Stimulated activated naive CD8-positive, alpha-beta T cell treated with anti-CD3 and anti-CD28 coated beads, Interleukin-15, amount 100 ng/mL, for 72 hours (primary cell): ENCODE data around the gene GAS2L2.
A peak's percentile ranks its signal among the peaks of the same experiment; 100 is the strongest.

Experiments
- ATAC-seq: fragments of 150-1000 bp; cut with Tn5 transposase; 2 replicates; pipeline ENCODE4 v1.10.0; 2021; ENCODE audit warnings: mild to moderate bottlenecking, moderate library complexity
- DNase-seq, 2 donors: peaks; one replicate each; pipeline ENCODE4 v3.0.0; 2021 to 2022
- H3K27ac Mint-ChIP-seq, 2 donors: one replicate each; pipeline ENCODE4 v1.8.0; 2022; ENCODE audit warnings: mild to moderate bottlenecking in 2 of 2, mixed read lengths in 2 of 2, moderate library complexity in 2 of 2
- H3K27me3 Mint-ChIP-seq: one replicate; pipeline ENCODE4 v1.8.0; 2022; ENCODE audit warnings: mixed read lengths
- H3K4me1 Mint-ChIP-seq: one replicate; pipeline ENCODE4 v1.8.0; 2022; ENCODE audit warnings: mild to moderate bottlenecking, mixed read lengths
- H3K4me3 Mint-ChIP-seq, 2 donors: one replicate each; pipeline ENCODE4 v1.8.0; 2022; ENCODE audit warnings: mild to moderate bottlenecking in 2 of 2, mixed read lengths in 2 of 2, moderate library complexity in 1 of 2
- H3K9me3 Mint-ChIP-seq, 2 donors: one replicate each; pipeline ENCODE4 v1.8.0; 2022; ENCODE audit warnings: mixed read lengths in 2 of 2

Gene GAS2L2

DNA sequence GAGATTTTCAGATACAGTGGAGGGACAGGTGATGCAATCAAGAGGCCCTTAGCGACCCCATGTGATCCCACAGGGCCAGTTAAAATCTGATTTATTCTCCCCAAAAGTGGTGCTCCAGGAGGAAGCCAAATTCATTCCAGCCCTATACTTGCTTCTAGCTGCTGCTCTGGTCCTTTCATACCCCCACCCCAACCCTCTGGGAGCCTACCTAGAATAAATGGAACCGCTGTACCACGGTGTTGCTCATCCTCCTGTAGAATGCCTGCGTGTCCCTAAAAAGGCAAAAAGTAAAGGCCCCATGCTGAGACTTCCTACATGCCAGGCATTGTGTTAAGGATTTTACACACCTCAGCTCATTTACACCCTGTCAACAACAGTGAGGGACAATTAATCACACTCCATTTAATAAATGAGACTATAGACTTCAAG is 23.6 kb downstream of the GAS2L2 start:
- DNase-seq (no peak), ATAC-seq (no peak)
- Mint-ChIP-seq H3K27ac (peak overlapping the region in 1 of 2 donors; percentile 31), H3K9me3 (no peaks in the 10 kb centered on the region), H3K27me3 (no peaks in the 10 kb centered on the region), H3K4me3 (no peak overlapping the region), H3K4me1 (peaks cover 30% of the 10 kb centered on the region)

GRCh38 chr17:35728551-35728950 is 24.5 kb downstream of the GAS2L2 start:
- Mint-ChIP-seq H3K27ac (no peak overlapping the region), H3K27me3 (no peaks in the 10 kb centered on the region), H3K4me1 (peaks cover 30% of the 10 kb centered on the region), H3K9me3 (no peaks in the 10 kb centered on the region), H3K4me3 (no peak overlapping the region)
- DNase-seq (no peak), ATAC-seq (no peak)

- Mint-ChIP-seq H3K9me3 (no peaks in the 10 kb centered on the region), H3K27me3 (no peaks in the 10 kb centered on the region), H3K27ac (peak overlapping the region; percentile 5 to 16), H3K4me1 (peaks cover 29% of the 10 kb centered on the region), H3K4me3 (peak overlapping the region in 1 of 2 donors; percentile 3)
- DNase-seq (no peak), ATAC-seq (no peak)
Observed at GRCh38 chr17:35727635-35728034, 25.4 kb downstream of the GAS2L2 start.

DNA sequence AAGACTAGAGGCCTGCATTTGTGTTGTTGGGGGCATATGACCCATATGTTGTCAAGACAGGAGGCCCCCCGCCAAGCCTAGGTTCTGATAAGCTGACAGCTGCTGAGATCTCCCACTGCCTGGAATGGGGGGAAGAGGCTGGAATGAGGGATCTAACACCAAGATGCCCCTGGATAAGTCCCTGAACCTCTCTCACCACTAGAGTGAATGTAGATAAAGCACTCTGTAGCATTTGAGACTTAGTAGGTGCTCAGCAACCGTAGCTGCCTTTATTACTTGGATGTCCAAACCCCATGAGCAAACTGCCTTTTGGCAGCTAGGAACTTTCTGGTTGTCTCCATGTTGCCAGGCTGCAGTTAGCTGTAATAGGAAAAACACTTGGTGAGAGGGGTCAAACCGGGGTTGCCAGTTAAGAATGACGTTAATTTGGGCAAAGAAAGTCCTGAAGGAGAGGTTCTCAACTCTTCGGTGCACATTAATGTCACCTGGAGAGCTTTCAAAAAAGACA is 26.0 kb downstream of the GAS2L2 start:
- H3K9me3 Mint-ChIP-seq = no peaks in the 10 kb centered on the region
- H3K4me1 Mint-ChIP-seq = peaks cover 22% of the 10 kb centered on the region
- no peak overlapping the region for H3K27ac Mint-ChIP-seq
- no peak for ATAC-seq
- no peak overlapping the region for H3K4me3 Mint-ChIP-seq
- DNase-seq = no peak
- no peaks in the 10 kb centered on the region for H3K27me3 Mint-ChIP-seq

GRCh38 chr17:35726127-35726952 is 26.7 kb downstream of the GAS2L2 start:
- Mint-ChIP-seq H3K27me3 (no peaks in the 10 kb centered on the region), H3K4me3 (no peak overlapping the region), H3K4me1 (peaks cover 22% of the 10 kb centered on the region), H3K9me3 (no peaks in the 10 kb centered on the region), H3K27ac (no peak overlapping the region)
- DNase-seq = no peak
- ATAC-seq = no peak

DNA sequence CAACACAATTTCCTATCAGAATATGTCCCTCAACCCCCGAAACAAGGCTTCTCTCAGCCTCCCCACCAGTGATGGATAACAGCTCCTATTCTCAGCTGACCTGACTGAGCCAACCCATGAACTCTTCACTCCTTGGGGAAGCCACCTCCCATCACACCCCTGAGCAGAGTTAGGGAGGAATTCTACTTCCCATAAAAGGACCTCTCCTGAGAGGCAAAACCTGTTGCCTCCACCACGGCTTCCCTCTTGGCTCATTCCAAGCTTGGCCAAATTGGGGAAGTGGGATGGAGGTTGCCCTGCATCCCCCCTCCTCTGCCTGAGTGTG is 27.3 kb downstream of the GAS2L2 start:
- no peak for ATAC-seq
- Mint-ChIP-seq H3K4me1 (peaks cover 16% of the 10 kb centered on the region), H3K27ac (no peak overlapping the region), H3K9me3 (no peaks in the 10 kb centered on the region), H3K27me3 (no peaks in the 10 kb centered on the region), H3K4me3 (no peak overlapping the region)
- no peak for DNase-seq

GRCh38 chr17:35725058-35725457 is 28.0 kb downstream of the GAS2L2 start:
- Mint-ChIP-seq H3K9me3 (no peaks in the 10 kb centered on the region), H3K27ac (no peak overlapping the region), H3K27me3 (no peaks in the 10 kb centered on the region), H3K4me3 (no peak overlapping the region), H3K4me1 (peaks cover 9% of the 10 kb centered on the region)
- ATAC-seq (no peak), DNase-seq (no peak)

DNA sequence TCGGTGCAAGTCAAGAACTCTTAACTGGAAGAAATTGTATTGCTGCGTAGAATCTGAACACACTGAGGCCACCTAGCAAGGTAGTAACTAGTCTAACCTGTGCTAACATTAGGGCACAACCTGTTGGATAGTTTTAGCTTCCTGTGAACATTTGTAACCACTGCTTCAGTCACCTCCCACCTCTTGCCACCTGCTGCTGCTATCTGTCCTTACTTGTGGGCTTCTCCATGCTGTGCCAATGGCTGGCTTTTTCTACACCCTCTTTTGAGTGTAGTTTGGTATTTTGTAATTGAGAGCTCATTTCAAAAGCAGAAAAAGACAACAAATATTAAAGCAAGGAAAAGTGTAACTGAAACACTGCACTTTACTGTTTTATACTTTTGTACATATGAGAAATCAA is 29.3 kb downstream of the GAS2L2 start:
- Mint-ChIP-seq H3K4me3 (no peak overlapping the region), H3K4me1 (no peaks in the 10 kb centered on the region), H3K27me3 (no peaks in the 10 kb centered on the region), H3K9me3 (no peaks in the 10 kb centered on the region), H3K27ac (no peak overlapping the region)
- DNase-seq = no peak
- ATAC-seq = peak; percentile 15

DNA sequence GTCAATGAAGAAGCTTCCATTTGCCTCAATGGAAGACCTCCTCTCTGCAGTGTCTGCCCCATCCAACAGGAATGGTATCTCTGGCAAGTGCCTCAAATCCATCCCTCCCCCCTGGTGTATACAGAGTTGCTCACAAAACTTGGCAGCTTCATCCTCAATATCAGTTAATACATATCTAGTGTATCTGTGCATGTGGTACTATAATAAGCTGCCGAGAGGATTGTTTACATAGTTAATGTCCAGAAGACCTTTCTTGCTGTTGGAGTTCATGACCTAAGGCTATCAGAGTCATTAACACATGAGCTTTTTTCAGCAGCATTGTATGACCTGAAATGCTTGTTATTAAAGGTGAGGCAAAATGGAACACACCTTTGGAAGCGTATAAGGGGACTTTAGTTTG is 35.6 kb downstream of the GAS2L2 start:
- no peaks in the 10 kb centered on the region for H3K27me3 Mint-ChIP-seq
- ATAC-seq (no peak), DNase-seq (no peak)
- no peak overlapping the region for H3K4me3 Mint-ChIP-seq
- H3K27ac Mint-ChIP-seq = no peak overlapping the region
- no peaks in the 10 kb centered on the region for H3K4me1 Mint-ChIP-seq
- H3K9me3 Mint-ChIP-seq = no peaks in the 10 kb centered on the region

DNA sequence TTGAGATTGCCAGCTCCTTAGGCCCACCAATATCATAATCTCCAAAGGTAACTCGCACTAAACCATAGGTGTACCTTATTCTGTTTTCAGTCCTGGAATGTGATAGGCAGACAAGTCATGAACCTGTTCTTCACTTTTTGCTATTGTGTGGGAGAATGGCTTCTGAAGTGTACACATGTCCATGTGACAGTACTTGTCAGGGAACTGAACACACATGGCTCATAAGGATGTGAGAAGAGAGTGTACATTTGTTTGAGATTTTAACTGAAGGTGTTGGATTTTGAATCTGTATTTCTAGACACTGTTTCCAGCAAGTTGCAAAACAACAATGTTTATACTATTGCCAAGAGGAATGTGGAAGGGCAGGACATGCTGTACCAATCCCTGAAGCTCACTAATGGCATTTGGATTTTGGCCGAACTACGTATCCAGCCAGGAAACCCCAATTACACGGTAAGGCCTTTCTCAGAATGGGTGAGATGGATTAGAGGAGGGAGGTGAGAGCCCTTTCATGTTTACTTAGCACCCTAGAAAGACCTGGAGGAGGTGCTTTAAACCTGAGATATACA is 36.1 kb downstream of the GAS2L2 start:
- no peaks in the 10 kb centered on the region for H3K4me1 Mint-ChIP-seq
- H3K4me3 Mint-ChIP-seq = no peak overlapping the region
- H3K27me3 Mint-ChIP-seq = no peaks in the 10 kb centered on the region
- ATAC-seq = no peak
- H3K27ac Mint-ChIP-seq = no peak overlapping the region
- no peaks in the 10 kb centered on the region for H3K9me3 Mint-ChIP-seq
- DNase-seq = no peak

GRCh38 chr17:35716173-35716572 is 36.9 kb downstream of the GAS2L2 start:
- DNase-seq = no peak
- Mint-ChIP-seq H3K4me3 (no peak overlapping the region), H3K4me1 (peaks cover 2% of the 10 kb centered on the region), H3K27me3 (no peaks in the 10 kb centered on the region), H3K27ac (no peak overlapping the region), H3K9me3 (no peaks in the 10 kb centered on the region)
- ATAC-seq = no peak

GRCh38 chr17:35715416-35715815 is 37.6 kb downstream of the GAS2L2 start:
- no peak overlapping the region for H3K4me3 Mint-ChIP-seq
- H3K9me3 Mint-ChIP-seq = no peaks in the 10 kb centered on the region
- ATAC-seq (no peak), DNase-seq (no peak)
- no peak overlapping the region for H3K27ac Mint-ChIP-seq
- no peaks in the 10 kb centered on the region for H3K27me3 Mint-ChIP-seq
- peaks cover 6% of the 10 kb centered on the region for H3K4me1 Mint-ChIP-seq

GRCh38 chr17:35714988-35715387 is 38.1 kb downstream of the GAS2L2 start:
- ATAC-seq (no peak), DNase-seq (no peak)
- Mint-ChIP-seq H3K4me3 (no peak overlapping the region), H3K27ac (no peak overlapping the region), H3K4me1 (peaks cover 6% of the 10 kb centered on the region), H3K27me3 (no peaks in the 10 kb centered on the region), H3K9me3 (no peaks in the 10 kb centered on the region)

GRCh38 chr17:35713069-35713728 is 39.8 kb downstream of the GAS2L2 start:
- ATAC-seq = no peak
- DNase-seq = no peak
- H3K27me3 Mint-ChIP-seq = no peaks in the 10 kb centered on the region

DNA sequence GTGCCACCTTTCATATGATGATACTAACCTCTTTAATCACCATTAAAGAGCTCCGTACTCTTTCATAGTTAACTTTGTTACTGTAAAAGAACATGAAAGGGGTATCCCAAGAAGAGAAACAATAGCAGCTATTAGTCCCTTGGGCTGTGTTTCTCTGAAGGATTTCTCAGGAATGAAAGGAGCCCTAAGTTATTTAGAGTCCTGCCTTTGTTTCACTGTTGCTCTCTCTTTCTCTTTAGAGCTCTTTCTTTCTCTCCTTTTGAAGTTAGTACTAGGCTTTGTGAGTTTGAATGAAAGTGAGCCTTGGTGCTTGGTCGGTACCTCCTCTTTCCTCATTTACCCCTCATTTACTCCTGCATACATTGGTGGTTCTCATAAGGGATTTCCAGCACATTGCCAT is 42.1 kb downstream of the GAS2L2 start:
- H3K4me1 Mint-ChIP-seq = peaks cover 30% of the 10 kb centered on the region
- H3K4me3 Mint-ChIP-seq = no peak overlapping the region

More at GRCh38 chr17:35713069-35713728, 39.8 kb downstream of the GAS2L2 start:
- no peak overlapping the region for H3K27ac Mint-ChIP-seq
- H3K9me3 Mint-ChIP-seq = no peaks in the 10 kb centered on the region
- peaks cover 15% of the 10 kb centered on the region for H3K4me1 Mint-ChIP-seq
- no peak overlapping the region for H3K4me3 Mint-ChIP-seq

GRCh38 chr17:35709874-35710273 is 43.2 kb downstream of the GAS2L2 start:
- Mint-ChIP-seq H3K9me3 (no peaks in the 10 kb centered on the region), H3K4me3 (no peak overlapping the region), H3K27ac (no peak overlapping the region), H3K4me1 (peaks cover 34% of the 10 kb centered on the region), H3K27me3 (no peaks in the 10 kb centered on the region)
- no peak for ATAC-seq
- no peak for DNase-seq

More for the DNA sequence above, 42.1 kb downstream of the GAS2L2 start:
- Mint-ChIP-seq H3K27me3 (no peaks in the 10 kb centered on the region), H3K9me3 (no peaks in the 10 kb centered on the region), H3K27ac (no peak overlapping the region)
- DNase-seq = no peak
- ATAC-seq = no peak
